ENCODE data around the gene MOB2.

Gene MOB2, protein sequence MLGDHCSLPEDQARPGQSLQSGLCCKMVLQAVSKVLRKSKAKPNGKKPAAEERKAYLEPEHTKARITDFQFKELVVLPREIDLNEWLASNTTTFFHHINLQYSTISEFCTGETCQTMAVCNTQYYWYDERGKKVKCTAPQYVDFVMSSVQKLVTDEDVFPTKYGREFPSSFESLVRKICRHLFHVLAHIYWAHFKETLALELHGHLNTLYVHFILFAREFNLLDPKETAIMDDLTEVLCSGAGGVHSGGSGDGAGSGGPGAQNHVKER

GRCh38 chr11:1486054-1486825 lies at the start of gene MOB2:
Gene MOB2 (minus strand): TSS chr11:1486779. CDS start chr11:1486556, 223 bp downstream.
- DNase-seq = no peak

- no peak for DNase-seq
Measured at GRCh38 chr11:1534682-1535081, 48.1 kb upstream of the MOB2 start.

DNA sequence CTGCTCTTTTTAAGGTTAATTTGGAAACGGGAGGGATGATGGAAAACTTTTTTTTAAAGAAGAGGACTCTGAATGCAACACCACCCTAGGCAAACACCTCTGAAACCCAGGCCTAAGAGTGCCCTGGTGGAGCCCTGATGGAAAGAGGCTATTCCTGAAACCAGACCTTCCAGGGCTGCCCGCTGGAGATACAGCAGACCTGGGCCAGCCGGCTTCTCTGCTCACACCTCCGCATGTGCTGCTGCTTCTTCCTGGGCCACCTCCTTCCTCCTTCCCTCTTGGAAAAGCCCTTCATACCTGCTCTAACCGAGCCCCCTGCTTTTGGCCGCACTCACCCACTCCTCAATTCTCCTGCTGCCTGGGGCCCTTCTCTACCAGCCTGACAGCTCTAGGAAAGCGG lies 47.6 kb upstream of the MOB2 start:
- no peak for DNase-seq

DNA sequence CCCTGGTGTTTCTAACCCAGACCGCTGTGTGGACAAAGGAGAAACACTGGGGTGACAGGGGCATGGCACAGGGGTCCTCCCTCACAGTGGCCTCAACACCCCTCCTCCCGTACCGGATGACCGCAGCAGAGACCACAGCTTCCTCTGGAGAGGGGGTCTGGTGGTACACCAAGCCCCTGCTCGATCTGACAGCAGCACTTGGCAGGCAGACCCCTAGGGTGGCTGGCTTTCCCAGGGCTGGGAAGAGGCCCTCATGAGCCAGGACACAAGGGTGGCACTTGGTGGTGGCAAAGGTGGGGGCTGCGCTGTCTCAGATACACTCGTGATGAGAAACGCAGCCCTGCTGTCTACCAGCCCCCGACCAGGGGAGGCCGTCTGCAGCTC lies 46.8 kb upstream of the MOB2 start:
- DNase-seq = no peak

DNA sequence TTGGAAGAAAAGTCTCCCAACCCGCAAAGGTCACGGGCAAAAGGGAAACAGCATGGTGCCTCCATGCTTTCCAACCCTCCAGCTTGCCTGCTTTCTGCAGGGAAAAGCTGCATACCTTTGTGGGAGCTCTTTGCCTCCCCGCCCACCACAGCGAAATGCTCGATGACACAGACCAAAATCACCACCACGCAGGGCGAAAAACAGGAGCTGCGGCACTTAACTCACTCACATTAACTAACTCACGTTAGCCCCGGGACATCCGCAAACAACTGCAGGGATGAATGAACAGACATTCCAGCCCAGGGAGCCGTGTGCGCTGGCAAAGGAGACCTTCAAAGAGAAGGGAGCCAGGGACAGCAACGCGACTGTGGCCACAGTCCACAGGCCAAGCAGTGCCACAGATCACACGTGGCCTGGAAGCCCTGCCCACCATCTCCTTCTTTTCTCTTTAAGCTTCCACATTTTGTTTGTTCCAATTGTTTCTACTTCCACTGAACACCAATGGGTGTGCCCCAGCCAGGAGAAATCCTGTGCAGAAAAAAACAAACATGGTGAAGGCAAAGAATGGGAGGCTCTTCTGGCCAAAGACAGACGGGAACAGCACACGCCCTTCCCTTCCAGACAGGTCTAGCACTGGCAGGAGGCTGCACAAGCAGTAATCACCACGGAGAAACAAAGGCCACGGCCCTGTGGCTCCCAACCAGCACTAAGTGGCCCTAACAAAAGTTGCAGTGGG lies 46.2 kb upstream of the MOB2 start:
- no peak for DNase-seq

DNA sequence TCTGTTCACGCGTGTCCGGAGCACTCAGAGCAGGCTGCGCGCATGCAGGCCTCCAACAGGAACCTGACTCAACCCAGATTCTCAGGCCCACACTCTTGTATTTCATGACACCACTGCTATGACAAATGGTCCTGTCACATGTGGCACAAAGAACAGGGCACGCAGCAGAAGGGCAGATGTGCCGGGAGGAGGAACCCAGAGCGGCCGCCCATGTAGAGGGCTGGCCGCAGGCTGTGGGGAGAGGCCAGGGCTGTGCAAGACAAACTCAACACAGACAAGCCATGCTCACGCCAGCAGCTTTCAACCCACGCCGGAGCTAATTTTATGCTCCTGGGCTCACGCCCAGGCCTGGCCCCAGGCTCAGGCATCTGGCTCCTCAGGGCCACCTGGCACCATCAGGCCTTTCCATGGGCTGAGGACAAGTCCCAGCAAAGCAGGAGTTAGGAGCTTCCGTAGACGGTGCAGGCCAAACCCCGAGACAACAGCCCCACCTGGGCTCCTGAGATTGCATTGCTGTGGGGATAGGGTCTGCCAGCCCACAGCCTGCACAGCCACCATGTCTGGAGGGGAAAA lies 45.5 kb upstream of the MOB2 start:
- DNase-seq = peak in 1 of 2 experiments; percentile 72

GRCh38 chr11:1531449-1532013 lies 45.0 kb upstream of the MOB2 start:
- DNase-seq = no peak

GRCh38 chr11:1530686-1531448 lies 44.3 kb upstream of the MOB2 start:
- DNase-seq = no peak

DNA sequence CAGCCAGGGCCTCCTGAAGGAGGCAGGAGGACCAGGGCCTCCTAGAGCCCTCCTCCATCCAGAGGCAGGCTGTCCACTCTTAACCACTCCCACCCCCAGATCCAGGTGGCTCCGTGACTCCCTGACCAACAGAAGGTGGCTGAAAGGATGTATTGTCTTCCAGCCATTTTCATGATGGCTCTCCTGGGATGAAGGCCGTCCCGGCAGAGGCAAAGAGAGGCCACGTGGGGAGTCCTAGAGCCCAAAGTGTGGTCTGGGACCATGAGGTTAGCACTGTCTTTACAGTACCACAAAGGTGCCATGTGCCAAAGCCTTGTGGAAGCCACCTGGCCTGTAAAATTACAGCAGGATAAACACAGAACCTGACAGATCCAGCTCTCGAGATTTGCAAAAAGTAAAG lies 43.2 kb upstream of the MOB2 start:
- DNase-seq = no peak

DNA sequence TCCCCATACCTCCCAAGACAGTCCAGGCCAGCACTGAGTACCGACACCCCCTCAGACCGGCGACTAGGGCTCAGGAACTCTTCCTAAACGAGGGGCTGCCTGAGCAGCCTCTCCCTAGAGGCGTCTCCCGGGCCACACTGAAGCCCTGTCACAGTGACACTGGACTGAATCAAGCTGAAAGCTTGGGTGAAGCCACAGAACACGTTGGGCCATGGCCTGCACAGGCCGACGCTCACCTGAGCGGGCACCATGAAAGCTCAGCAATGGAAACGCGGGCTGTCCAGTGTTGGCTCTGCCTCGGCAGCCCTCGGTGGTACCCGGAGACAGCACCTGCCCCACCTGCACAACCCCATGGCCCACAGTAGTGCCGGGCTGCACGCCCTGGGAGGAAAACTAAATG lies 42.7 kb upstream of the MOB2 start:
- DNase-seq = no peak

DNA sequence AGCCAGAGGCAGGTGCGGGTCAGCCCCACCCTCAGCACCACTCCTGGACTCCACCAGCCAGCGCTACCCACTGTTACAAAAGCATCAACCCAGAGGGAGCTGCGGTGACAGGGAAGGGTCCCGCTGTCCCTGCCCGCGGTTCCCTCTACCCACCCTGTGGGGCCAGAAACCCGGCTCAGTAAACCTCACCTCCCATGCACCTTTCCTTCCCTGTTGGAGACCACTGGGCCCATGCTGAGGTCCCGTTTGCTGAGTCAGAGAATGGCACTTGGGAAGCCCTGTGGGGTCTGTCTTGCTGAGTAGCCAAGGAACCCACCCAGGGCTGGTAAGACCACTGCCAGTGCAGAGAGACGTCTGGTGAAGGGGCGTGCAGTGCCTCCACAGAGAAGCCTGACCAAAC lies 42.1 kb upstream of the MOB2 start:
- no peak for DNase-seq

DNA sequence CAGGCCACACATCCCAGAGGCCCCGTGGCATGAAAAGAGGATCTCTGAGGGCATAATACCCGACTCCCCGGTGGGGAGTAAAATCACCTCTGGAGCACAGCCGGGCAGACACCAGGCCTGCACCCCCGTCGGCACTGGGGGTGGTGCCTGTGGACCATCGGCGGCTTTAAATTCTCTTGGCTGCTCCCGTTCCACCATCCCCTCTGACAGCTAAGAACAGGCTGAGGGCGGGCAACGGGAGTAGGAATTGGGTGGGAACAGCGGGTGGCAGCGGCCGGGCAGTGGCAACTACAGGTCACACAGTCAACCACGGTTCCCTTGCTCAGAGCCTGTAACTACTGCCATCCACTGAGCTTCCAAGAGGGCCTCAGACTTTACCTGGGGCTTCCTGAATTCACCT lies 40.2 kb upstream of the MOB2 start:
- DNase-seq = no peak

GRCh38 chr11:1523779-1524178 lies 37.2 kb upstream of the MOB2 start:
- no peak for DNase-seq

DNA sequence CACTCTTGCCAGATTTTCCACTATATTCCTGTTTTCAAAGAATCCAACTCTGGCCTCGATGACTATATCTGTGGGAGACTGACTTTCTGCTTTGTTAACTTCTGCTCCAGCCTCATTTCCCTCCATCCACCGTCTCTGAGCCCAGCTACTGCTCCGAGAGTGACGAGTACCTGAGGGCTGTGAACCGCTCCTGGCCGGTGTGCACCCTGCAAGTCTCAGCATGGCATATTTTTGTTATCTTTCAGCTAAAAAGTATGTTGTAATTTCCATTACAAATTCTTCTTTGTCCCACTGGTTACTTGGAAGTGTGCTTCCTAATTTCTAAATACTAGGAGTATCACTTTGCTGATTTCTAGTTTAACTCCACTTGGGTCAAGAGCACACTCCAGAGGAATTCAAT lies 36.5 kb upstream of the MOB2 start:
- DNase-seq = no peak

- DNase-seq = no peak
Measured at GRCh38 chr11:1522081-1522424, 35.5 kb upstream of the MOB2 start.

DNA sequence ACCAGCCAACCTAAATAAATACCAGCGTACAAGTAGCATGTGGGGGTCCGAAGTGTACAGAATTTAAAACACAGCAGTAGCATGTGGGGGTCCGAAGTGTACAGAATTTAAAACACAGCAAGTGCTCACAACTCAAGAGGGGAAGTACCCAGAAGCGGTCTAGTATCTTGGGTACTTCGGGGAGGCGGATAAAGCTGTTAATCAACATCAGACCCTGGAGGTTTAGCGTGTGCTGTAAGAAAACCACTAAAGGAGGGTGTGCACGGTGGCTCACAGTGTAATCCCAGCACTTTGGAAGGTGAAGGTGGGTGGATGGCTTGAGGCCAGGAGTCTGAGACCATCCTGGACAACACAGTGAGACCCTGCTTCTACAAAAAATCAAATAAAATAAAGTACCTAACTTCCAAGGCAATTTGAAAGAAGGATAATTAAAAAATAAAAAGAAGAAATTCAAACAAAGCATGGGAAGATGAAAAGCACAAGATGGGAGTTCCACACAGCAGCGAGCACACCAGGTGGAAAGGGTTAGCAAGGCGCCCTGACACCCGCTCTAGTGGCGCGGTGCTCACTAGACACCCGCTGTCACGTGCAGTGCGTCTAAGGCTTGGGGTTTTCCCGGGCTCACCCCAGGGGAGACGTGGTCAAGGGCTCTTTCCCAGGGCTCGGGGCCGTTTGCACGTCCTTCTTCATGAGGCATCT lies 35.0 kb upstream of the MOB2 start:
- no peak for DNase-seq

GRCh38 chr11:1520663-1521267 lies 34.2 kb upstream of the MOB2 start:
- no peak for DNase-seq

DNA sequence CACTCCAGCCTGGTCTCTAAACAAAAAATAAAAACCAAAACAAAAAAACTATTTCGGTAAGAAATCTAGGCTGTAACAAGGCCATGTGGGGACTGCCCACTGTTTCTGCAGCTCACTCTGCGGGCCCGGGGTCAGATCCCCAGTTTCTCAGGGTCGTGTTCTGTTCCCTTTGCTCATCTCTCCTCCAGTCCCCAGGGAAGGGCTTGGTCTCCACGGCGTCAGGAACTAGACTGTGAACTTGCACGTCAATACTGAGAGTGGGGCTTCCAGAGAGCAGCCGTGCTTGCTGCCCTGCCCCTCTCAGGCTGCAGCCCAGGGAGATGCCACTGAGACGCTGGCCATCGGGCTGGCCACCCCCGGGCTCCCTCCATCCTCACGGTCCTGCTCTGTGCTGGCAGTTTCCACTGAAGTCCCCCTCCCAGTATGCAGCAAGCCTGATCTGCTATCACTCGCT lies 33.7 kb upstream of the MOB2 start:
- DNase-seq = no peak

DNA sequence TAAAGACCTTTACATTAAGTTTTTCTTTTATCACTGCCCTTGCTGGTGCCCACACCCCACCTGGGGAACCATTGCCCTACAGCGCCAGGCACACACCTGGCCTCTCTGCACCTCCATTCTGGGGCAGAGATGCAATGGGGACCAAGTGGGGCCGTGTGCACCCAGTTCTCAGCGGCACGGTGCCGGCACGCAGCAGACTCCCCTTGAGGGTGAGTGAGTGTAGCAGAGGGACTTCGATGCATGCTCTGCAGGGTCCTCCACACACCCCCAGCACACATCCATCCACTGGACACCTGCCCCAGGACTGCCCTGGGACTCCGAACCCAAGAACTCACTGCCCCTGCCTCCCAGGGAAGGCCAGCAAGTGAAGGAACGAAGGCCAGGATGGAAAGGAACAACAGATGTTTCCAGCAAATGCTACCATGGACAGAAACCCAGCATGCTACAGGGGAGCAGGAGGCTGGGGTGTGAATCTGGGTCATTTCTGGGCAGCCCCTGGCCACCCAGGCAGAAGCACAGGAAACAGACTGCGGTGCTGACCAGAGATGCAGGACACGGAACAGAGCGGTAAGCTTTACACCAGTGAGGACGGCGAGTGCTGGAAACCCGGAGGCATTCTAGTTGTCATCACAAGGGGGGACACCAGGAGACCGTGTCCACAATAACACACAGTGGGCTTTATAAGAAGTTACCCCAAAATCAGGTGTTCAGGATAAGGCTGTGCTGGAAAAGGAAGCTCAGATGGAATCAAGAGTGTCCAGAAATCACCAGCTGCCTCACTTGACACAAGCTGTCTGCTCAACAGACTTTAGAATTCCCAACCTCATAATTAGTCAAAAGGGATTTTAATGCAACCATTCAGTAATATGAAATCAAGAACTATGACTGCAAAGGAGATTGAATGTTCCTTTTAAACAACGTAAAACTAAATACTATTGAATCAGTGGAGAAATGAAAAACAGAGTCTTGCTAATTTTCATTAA lies 32.7 kb upstream of the MOB2 start:
- DNase-seq = no peak

- no peak for DNase-seq
Measured at GRCh38 chr11:1518301-1518700, 31.7 kb upstream of the MOB2 start.
